ENCODE data around the gene TNFRSF18.
"Not testable (repeated sequence)": the region's sequence is repeated elsewhere in the genome, so short reads cannot be mapped to it uniquely, and the experiment has no call there.

TNFRSF18 gene

GRCh38 chr1:1199141-1199960, 7.0 kb downstream of the TNFRSF18 start:
- DNase-seq (ENCODE audit: low spot score) = no peak

- no peak for DNase-seq (ENCODE audit: low spot score)
Observed at GRCh38 chr1:1198423-1199140, 7.8 kb downstream of the TNFRSF18 start.

- DNase-seq (ENCODE audit: low spot score) = no peak
Observed at GRCh38 chr1:1197551-1198422, 8.6 kb downstream of the TNFRSF18 start.

- no peak for DNase-seq (ENCODE audit: low spot score)
Observed at GRCh38 chr1:1197188-1197500, 9.2 kb downstream of the TNFRSF18 start.

- DNase-seq (ENCODE audit: low spot score) = no peak
Observed at GRCh38 chr1:1196431-1197187, 9.8 kb downstream of the TNFRSF18 start.

GRCh38 chr1:1195726-1196125, 10.7 kb downstream of the TNFRSF18 start:
- not testable (repeated sequence) for DNase-seq (ENCODE audit: low spot score)

GRCh38 chr1:1194723-1195122, 11.7 kb downstream of the TNFRSF18 start:
- no peak for DNase-seq (ENCODE audit: low spot score)

GRCh38 chr1:1191734-1192133, 14.7 kb downstream of the TNFRSF18 start:
- no peak for DNase-seq (ENCODE audit: low spot score)

- no peak for DNase-seq (ENCODE audit: low spot score)
Observed at GRCh38 chr1:1189111-1189510, 17.3 kb downstream of the TNFRSF18 start.

GRCh38 chr1:1187938-1188337, 18.5 kb downstream of the TNFRSF18 start:
- DNase-seq (ENCODE audit: low spot score) = no peak

- DNase-seq (ENCODE audit: low spot score) = no peak
Observed at GRCh38 chr1:1185101-1185765, 21.2 kb downstream of the TNFRSF18 start.

- DNase-seq (ENCODE audit: low spot score) = no peak
Observed at GRCh38 chr1:1183833-1184775, 22.3 kb downstream of the TNFRSF18 start.

- no peak for DNase-seq (ENCODE audit: low spot score)
Observed at GRCh38 chr1:1183221-1183747, 23.1 kb downstream of the TNFRSF18 start.

- DNase-seq (ENCODE audit: low spot score) = no peak
Observed at GRCh38 chr1:1182491-1183220, 23.7 kb downstream of the TNFRSF18 start.

- no peak for DNase-seq (ENCODE audit: low spot score)
Observed at GRCh38 chr1:1181938-1182410, 24.4 kb downstream of the TNFRSF18 start.

- no peak for DNase-seq (ENCODE audit: low spot score)
Observed at GRCh38 chr1:1181129-1181937, 25.1 kb downstream of the TNFRSF18 start.

GRCh38 chr1:1179983-1180861, 26.2 kb downstream of the TNFRSF18 start:
- no peak for DNase-seq (ENCODE audit: low spot score)

All from kidney capillary endothelial cell (primary cell).